Measurements from ENCODE around the gene COL4A1. TPM values are rescaled to one million over a fixed set of nuclear protein-coding genes. Genes with fewer than 3 reads are reported as not detected.

Gene COL4A1
- polyA plus RNA-seq, 2 of the 4 experiments (the other 2 are of a cell fraction) = 23.8 to 71.3 TPM

DNA sequence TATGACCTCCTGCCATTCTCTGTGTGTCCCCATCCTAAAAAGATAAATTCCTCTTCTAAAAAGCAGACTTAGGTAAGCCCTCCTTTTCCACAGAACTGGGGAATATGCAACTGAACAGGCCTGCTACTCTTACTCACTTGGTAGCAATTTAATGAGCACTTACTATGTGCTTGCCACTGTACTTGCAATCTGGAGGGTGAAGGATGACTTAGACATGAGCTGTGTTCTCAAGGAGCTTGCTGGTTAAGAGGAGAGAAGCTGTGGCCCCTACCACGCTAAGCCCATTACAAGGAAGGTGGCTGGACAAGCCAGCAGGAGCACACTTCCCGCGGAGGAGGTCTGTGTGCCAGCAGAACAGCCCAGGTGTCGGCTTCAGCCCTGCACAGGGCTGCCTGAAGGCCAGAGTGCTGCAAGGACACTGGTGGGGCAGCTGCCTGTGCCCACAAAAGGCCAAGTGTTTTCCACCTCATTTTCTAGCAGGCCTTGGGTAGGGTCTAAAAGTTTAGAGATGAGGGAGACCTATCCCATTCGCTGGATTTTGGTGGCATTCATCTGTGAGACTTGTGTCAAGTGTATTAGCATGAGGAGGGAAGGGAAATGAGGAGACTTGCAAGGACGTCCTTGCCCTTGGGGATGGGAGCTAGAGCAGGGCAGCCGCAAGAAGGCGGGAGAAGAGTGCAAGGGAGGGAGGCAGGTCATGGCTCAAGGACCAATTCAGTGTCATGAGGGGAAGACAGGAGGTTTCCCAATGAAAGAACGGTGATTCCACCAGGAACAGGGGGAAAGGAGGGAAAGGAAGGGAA, 52.0 kb downstream of the COL4A1 start:
- no peak overlapping the region for H3K27ac ChIP-seq
- TF ChIP-seq FOSB (CRISPR knock-in tag; IDR thresholded peaks at IDR 0.05) (no peak), HOXA7 (CRISPR knock-in tag; IDR thresholded peaks at IDR 0.05) (no peak), E2F6 (IDR thresholded peaks at IDR 0.05; ENCODE audit: borderline replicate concordance, low read depth) (no peak), HOXB13 (CRISPR knock-in tag; IDR thresholded peaks at IDR 0.05; ENCODE audit: low read depth) (no peak), BHLHE40 (IDR thresholded peaks at IDR 0.05; ENCODE audit: low read depth, low read length) (no peak), NPAS2 (CRISPR knock-in tag; IDR thresholded peaks at IDR 0.05; ENCODE audit: borderline replicate concordance) (no peak), HMGXB4 (CRISPR knock-in tag; IDR thresholded peaks at IDR 0.05; ENCODE audit: borderline replicate concordance) (no peak), POLR2AphosphoS2 (conservative IDR thresholded peaks at IDR 0.05; ENCODE audit: low read length) (no peak), MAFK (IDR thresholded peaks at IDR 0.05; ENCODE audit: partially characterized antibody) (no peak), EHMT2 (IDR thresholded peaks at IDR 0.05; ENCODE audit: low read depth) (no peak), ZSCAN20 (CRISPR knock-in tag; IDR thresholded peaks at IDR 0.05) (no peak), TFCP2L1 (CRISPR knock-in tag; IDR thresholded peaks at IDR 0.05) (no peak), RAD21 (conservative IDR thresholded peaks at IDR 0.05 in 1 of 2, IDR thresholded peaks at IDR 0.05 in 1 of 2) (no peak), TP53 (CRISPR knock-in tag; IDR thresholded peaks at IDR 0.05) (no peak)
- TF ChIP-seq, protein P1, sequence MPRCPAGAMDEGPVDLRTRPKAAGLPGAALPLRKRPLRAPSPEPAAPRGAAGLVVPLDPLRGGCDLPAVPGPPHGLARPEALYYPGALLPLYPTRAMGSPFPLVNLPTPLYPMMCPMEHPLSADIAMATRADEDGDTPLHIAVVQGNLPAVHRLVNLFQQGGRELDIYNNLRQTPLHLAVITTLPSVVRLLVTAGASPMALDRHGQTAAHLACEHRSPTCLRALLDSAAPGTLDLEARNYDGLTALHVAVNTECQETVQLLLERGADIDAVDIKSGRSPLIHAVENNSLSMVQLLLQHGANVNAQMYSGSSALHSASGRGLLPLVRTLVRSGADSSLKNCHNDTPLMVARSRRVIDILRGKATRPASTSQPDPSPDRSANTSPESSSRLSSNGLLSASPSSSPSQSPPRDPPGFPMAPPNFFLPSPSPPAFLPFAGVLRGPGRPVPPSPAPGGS (IDR thresholded peaks at IDR 0.05) = no peak
- ATAC-seq (no peak), FAIRE-seq (no peak), DNase-seq (ENCODE audit: low read depth in 1 of 2, low spot score in 1 of 2) (no peak)
- H3K4me1 ChIP-seq = peaks cover 15% of the 10 kb centered on the region
- POLR2A ChIA-PET = no interaction called here
- CTCF ChIA-PET = interaction anchor here (1.3 kb wide), 1 partner anchor 8 kb away, joined by 4 read pairs; no protein-coding TSS in a partner anchor
- no peak overlapping the region for H3K4me3 ChIP-seq
- no peak overlapping the region for H3K4me2 ChIP-seq
- 71% methylated on average over 6 of the region's 9 CpGs for WGBS (ENCODE audit: missing lambda C conversion rate)
- H3K9me3 ChIP-seq = no peaks in the 10 kb centered on the region

DNA sequence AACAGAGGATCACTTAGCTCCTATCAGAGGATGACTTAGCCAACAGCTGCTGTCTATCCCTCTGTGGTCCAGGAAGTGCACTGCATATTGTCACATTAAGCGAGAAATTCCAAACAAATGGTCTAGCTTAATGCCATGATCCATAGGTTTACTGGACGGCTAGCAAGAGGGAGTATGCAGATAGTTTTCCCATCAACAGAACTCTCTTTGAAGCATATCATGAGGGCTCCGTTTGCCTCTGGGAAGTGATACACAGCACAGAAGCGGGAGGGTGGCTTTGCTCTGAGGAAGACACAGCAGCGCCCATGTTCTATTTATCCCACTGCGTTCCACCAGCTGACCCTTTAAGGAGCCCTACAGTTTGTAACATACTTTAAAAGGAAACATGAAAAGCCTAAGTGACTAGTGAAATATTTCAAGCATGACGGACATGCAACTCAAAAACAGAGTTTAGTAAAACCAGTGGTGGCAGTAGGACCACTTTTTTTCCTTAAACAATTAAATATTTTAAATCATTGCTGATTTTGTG, 52.7 kb downstream of the COL4A1 start:
- WGBS (ENCODE audit: missing lambda C conversion rate) = 91% methylated on average over 7 of the region's 7 CpGs
- Histone ChIP-seq H3K4me2 (no peak overlapping the region), H3K27ac (no peak overlapping the region), H3K9me3 (no peaks in the 10 kb centered on the region), H3K4me3 (no peak overlapping the region), H3K4me1 (peaks cover 11% of the 10 kb centered on the region)
- CTCF ChIA-PET = no interaction called here
- no peak for TF ChIP-seq REST (IDR thresholded peaks at IDR 0.05)
- TF ChIP-seq FOXS1 (CRISPR knock-in tag; IDR thresholded peaks at IDR 0.05) = no peak
- no peak for TF ChIP-seq CEBPB (IDR thresholded peaks at IDR 0.05)
- no peak for TF ChIP-seq JUN (IDR thresholded peaks at IDR 0.05)
- FAIRE-seq (no peak), ATAC-seq (no peak), DNase-seq (ENCODE audit: low read depth in 1 of 2, low spot score in 1 of 2) (no peak)
- POLR2A ChIA-PET = no interaction called here

Measured in A549 (cell line).